GM12878 (cell line): ENCODE results near the gene TMEM52. TPM values are rescaled to one million over a fixed set of nuclear protein-coding genes. Genes with fewer than 3 reads are reported as not detected.
A peak's percentile ranks its signal among the peaks of the same experiment; 100 is the strongest.

Source experiments
- ATAC-seq: fragments of 200-7000 bp; cut with Tn5 transposase; 3 replicates; pipeline ENCODE4 v1.9.1; 2020; ENCODE audit warnings: mild to moderate bottlenecking, moderate library complexity
- BruUV-seq: library from RNA; stranded (reverse); fragments of 400-500 nt; replicated peaks from 2 replicates; lab custom pipeline; 2021; lab: Mats Ljungman, UMichigan
- CTCF ChIA-PET: fragments of 300-600 bp; sonication (Branson Sonifier 250); formaldehyde crosslinking; extraction: SDS; loops from one replicate; lab custom pipeline; 2021; ENCODE audit warnings: inconsistent platforms; lab: Yijun Ruan, JAX
- POLR2A ChIA-PET: fragments of 350-600 bp; formaldehyde crosslinking; extraction: SDS; loops from one replicate; lab custom pipeline; 2021; ENCODE audit warnings: inconsistent platforms; lab: Charles Lee
- RAD21 ChIA-PET: fragments of 300-600 bp; sonication (Branson Sonifier 250); formaldehyde crosslinking; loops from one replicate; lab custom pipeline; 2023; ENCODE audit warnings: antibody characterized with exemption; ENCODE audit not compliant: unreplicated experiment; lab: Charles Lee
- SMC1A ChIA-PET: fragments of 300-600 bp; sonication (Branson Sonifier 250); formaldehyde crosslinking; loops from one replicate; lab custom pipeline; 2023; ENCODE audit not compliant: unreplicated experiment, uncharacterized antibody; lab: Charles Lee
- DNase-seq: peaks from one replicate; pipeline ENCODE4 v3.0.0-alpha.2; 2011; ENCODE audit warnings: low read depth, low spot score
- FAIRE-seq: peaks from 3 replicates; lab custom pipeline; 2011; peaks lifted over from hg19 to GRCh38; lab: Jason Lieb, UNC
- H2AFZ ChIP-seq: 2 replicates; pipeline ENCODE4 v1.6.0; 2011; ENCODE audit warnings: low read depth, low read length, control low read depth; ENCODE audit not compliant: control insufficient read depth
- H3K27ac ChIP-seq: 2 replicates; pipeline ENCODE4 v1.5.1; 2011; ENCODE audit warnings: control low read depth; ENCODE audit not compliant: control insufficient read depth, insufficient read depth
- H3K27me3 ChIP-seq, 2 experiments: replicated peaks in 1 of 2; 2 replicates each; pipeline versions ENCODE4 v1.6.0 to v1.6.1; 2011; ENCODE audit warnings: low read length in 1 of 2; ENCODE audit not compliant: control insufficient read depth in 2 of 2, insufficient read depth in 2 of 2
- H3K36me3 ChIP-seq, 2 experiments: 2 replicates each; pipeline ENCODE4 v1.5.1; 2011; ENCODE audit warnings: low read length in 1 of 2; ENCODE audit not compliant: control insufficient read depth in 2 of 2, insufficient read depth in 2 of 2
- H3K4me1 ChIP-seq: 2 replicates; pipeline ENCODE4 v1.6.1; 2011; ENCODE audit warnings: mild to moderate bottlenecking, low read length, moderate library complexity, mixed read lengths; ENCODE audit not compliant: control insufficient read depth, insufficient read depth
- H3K4me2 ChIP-seq: 2 replicates; pipeline ENCODE4 v1.6.0; 2011; ENCODE audit warnings: control low read depth; ENCODE audit not compliant: control insufficient read depth, insufficient read depth
- H3K4me3 ChIP-seq: fragments of 200-600 bp; sonication (generic); 2 replicates; pipeline ENCODE4 v1.5.1; 2016
- H3K79me2 ChIP-seq: 2 replicates; pipeline ENCODE4 v1.6.0; 2011; ENCODE audit warnings: low read length; ENCODE audit not compliant: control insufficient read depth, insufficient read depth
- H3K9ac ChIP-seq: 2 replicates; pipeline ENCODE4 v1.8.0; 2011; ENCODE audit warnings: low read length, control low read depth, mixed read lengths; ENCODE audit not compliant: control insufficient read depth, insufficient read depth
- H3K9me3 ChIP-seq: replicated peaks from 3 replicates; pipeline ENCODE4 v1.5.1; 2011; ENCODE audit warnings: mild to moderate bottlenecking, low read length; ENCODE audit not compliant: control insufficient read depth, insufficient read depth
- H4K20me1 ChIP-seq: 2 replicates; pipeline ENCODE4 v1.6.0; 2011; ENCODE audit not compliant: control insufficient read depth, insufficient read depth
- ATF7 ChIP-seq: fragments of 450-650 bp; IDR thresholded peaks from 2 replicates; pipeline ENCODE4 v1.6.1; 2016; ENCODE audit warnings: low read depth, mild to moderate bottlenecking
- CBFB ChIP-seq: IDR thresholded peaks from 2 replicates; pipeline ENCODE4 v1.6.1; 2016; ENCODE audit warnings: antibody characterized with exemption, low read depth
- EP300 ChIP-seq, 2 experiments: fragments of 150-350 bp in 1 of 2; IDR thresholded peaks; 2 replicates each; pipeline ENCODE4 v1.6.1; 2011 to 2012; ENCODE audit warnings: low read depth in 2 of 2, low read length in 2 of 2, borderline replicate concordance in 1 of 2, improper control_type of control experiment in 1 of 2, inconsistent platforms in 1 of 2; ENCODE audit not compliant: control insufficient read depth in 1 of 2
- ETV6 ChIP-seq, 2 experiments: fragments of 450-650 bp in 1 of 2; IDR thresholded peaks in 1 of 2; conservative IDR thresholded peaks in 1 of 2; 2 replicates each; pipeline ENCODE4 v1.6.1; 2014; ENCODE audit warnings: antibody characterized with exemption in 1 of 2, borderline replicate concordance in 1 of 2, low read depth in 1 of 2, mild to moderate bottlenecking in 1 of 2, moderate library complexity in 1 of 2
- KLF5 ChIP-seq: fragments of 450-650 bp; IDR thresholded peaks from 2 replicates; pipeline ENCODE4 v1.6.1; 2014; ENCODE audit warnings: mild to moderate bottlenecking; ENCODE audit not compliant: partially characterized antibody
- NFIC ChIP-seq: IDR thresholded peaks from 2 replicates; pipeline ENCODE4 v1.6.1; 2012; ENCODE audit warnings: low read depth, mild to moderate bottlenecking, inconsistent platforms, low read length, moderate library complexity
- NR2C1 ChIP-seq: fragments of 450-650 bp; IDR thresholded peaks from 2 replicates; pipeline ENCODE4 v1.6.1; 2017; ENCODE audit warnings: antibody characterized with exemption, mild to moderate bottlenecking, moderate library complexity
- NRF1 ChIP-seq: conservative IDR thresholded peaks from 2 replicates; pipeline ENCODE4 v1.6.1; 2011; ENCODE audit warnings: mild to moderate bottlenecking, low read depth, low read length, improper control_type of control experiment
- RFX5 ChIP-seq: IDR thresholded peaks from 2 replicates; pipeline ENCODE4 v1.6.1; 2011; ENCODE audit warnings: low read depth, low read length, improper control_type of control experiment
- SP1 ChIP-seq: IDR thresholded peaks from one replicate; pipeline ENCODE4 v1.6.1; 2011; ENCODE audit warnings: low read depth, low read length
- STAT1 ChIP-seq: fragments of 450-650 bp; conservative IDR thresholded peaks from 2 replicates; pipeline ENCODE4 v1.6.1; 2014; ENCODE audit warnings: antibody characterized with exemption, mild to moderate bottlenecking
- TARDBP ChIP-seq: IDR thresholded peaks from 2 replicates; pipeline ENCODE4 v1.6.1; 2016; ENCODE audit warnings: borderline replicate concordance
- WGBS: methylation state at CpG from one replicate; pipeline ENCODE4 v1.1.6; 2016; ENCODE audit warnings: low lambda C conversion rate; ENCODE audit not compliant: insufficient replicate concordance, insufficient coverage; ENCODE audit errors: missing lambda C conversion rate; 5-methylcytosine and 5-hydroxymethylcytosine counted together
- in situ Hi-C: fragments of 300-500 bp; cut with MboI; formaldehyde crosslinking; loops from 9 replicates; pipeline ENCODE4 v1.14.3; 2018; ENCODE audit warnings: mixed read lengths
- intact Hi-C: fragments of 100-400 bp; cut with micrococcal nuclease; formaldehyde crosslinking; loops from one replicate; pipeline ENCODE4 v1.14.2; 2022; ENCODE audit not compliant: unreplicated experiment
- polyA plus RNA-seq, 11 experiments: library from polyadenylated mRNA; depleted of rRNA in 4 of 11; unstranded in 6 of 11; stranded (reverse) in 5 of 11; fragments of >200 nt; fragmentation: Nextera tagmentation in 4 of 11; fragmentation: Illumina TruSeq in 1 of 11; extraction: Ambion mirVana in 4 of 11; extraction: Trizol in 1 of 11; gene quantifications; 1 replicate in 1 of 11; 2 replicates in 10 of 11; pipeline versions ENCODE4 v1.2.1 to v1.2.3, GENCODE V29; 2011 to 2016; ENCODE audit warnings: inconsistent platforms in 2 of 11, missing spikeins in 2 of 11, low read depth in 1 of 11
- total RNA-seq, 4 experiments: library from RNA; depleted of rRNA in 3 of 4; stranded (reverse); fragments of >200 nt in 3 of 4; fragmentation: Illumina TruSeq in 1 of 4; extraction: Trizol in 1 of 4; gene quantifications; 2 replicates each; pipeline versions ENCODE4 v1.2.1 to v1.2.3, GENCODE V29; 2013 to 2021
- TF ChIP-seq, protein P1 (sequence below): fragments of 450-650 bp; IDR thresholded peaks from 2 replicates; pipeline ENCODE4 v1.6.1; 2017; ENCODE audit warnings: mild to moderate bottlenecking, moderate library complexity
- TF ChIP-seq, protein P2 (sequence below): fragments of 150-350 bp; IDR thresholded peaks from 2 replicates; pipeline ENCODE4 v1.6.1; 2016; ENCODE audit warnings: low read depth, low read length

TMEM52 gene
- total and polyA plus RNA-seq, 10 of the 15 experiments (the other 5 are each of a cell fraction or from before 2014, with no cell fraction given), result 0.17 to 0.33 (median 0.24) TPM; not detected in 7

DNA sequence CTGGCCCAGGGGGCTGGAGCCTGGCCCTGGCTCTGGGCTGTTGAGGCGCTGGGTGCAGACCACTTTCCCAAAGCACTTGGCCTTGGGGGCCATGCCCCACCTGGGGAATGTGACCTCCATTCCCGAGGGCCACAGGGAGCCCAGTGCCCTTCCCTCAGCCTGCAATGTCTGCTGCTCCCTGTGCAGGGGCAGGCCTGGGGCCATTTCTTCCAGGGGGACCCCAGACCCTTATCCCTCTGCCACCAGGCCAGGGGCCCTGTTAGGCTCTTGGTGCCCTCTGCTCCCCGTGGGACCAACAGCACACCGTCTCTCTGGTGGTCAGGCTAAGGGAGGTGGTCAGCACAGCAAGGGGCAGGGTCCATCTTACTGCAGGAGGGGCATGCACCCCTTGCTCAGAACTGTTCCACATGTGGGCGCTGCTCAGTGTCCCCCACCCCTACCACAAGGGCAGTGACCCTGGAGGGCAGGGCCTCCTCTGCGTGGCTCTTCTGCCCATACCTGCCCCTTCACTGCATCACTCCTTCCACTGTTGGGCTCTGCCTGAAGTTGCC lies 1.1 kb upstream of the TMEM52 start (continued):
- TF ChIP-seq KLF5 (no peak), ATF7 (no peak)

DNA sequence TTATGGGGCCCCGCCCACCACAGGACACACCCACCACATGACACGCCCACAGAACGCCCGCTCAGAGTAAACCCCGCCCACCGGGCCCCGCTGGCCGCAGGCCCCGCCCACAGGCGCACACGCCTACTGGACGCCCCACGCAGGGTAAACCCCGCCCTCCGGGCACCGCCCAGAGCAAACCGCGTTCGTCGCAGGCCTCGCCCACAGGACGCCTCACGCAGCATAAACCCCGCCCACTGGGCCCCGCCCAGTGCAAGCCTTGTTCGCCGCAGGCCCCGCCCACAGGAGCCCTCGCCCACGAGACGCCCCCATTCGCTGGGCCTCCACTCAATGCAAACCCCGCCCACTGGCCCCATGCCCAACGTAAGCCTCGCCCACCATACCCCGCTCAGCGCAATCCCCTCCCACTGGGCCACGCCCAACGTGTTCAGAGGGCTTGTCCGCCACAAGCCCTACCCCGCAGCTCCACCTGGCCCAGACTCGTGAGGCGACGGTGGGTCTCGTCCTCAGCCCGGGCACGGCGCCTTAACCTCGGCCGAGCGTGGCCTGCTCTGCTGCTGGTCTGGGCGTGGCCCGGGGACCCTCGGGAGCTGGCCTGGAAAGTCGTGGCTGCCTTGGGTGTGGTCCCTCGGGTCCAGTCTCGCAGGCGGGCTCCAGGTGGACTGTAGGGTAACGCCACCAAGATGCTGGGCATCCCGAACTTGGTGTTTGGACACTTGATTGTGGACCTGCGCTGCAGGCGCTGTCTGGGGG lies 401 bp upstream of the TMEM52 start:
- H3K9me3 ChIP-seq, result no peaks in the 10 kb centered on the region
- WGBS, result 7% methylated on average over 51 of the region's 62 CpGs
- ChIA-PET SMC1A (no interaction called here), CTCF (interaction anchor here (0.6 kb wide), 1 partner anchor 333 kb away, joined by 3 read pairs; no protein-coding TSS in a partner anchor), RAD21 (no interaction called here), POLR2A (no interaction called here)
- H3K27ac ChIP-seq, result no peak overlapping the region
- H3K4me1 ChIP-seq, result peaks cover 7% of the 10 kb centered on the region
- no peaks in the 10 kb centered on the region for H3K36me3 ChIP-seq
- FAIRE-seq (peak; percentile 93), ATAC-seq (peak; percentile 93), DNase-seq (peak; percentile 90)
- H3K4me2 ChIP-seq, result peak overlapping the region; percentile 98
- no peak overlapping the region for H3K9ac ChIP-seq
- intact Hi-C loops, result loop anchor here (1.0 kb wide), 1 partner anchor 10 kb away; no protein-coding TSS in a partner anchor
- H2AFZ ChIP-seq, result peak overlapping the region; percentile 78
- H4K20me1 ChIP-seq, result no peaks in the 10 kb centered on the region
- peak overlapping the region; percentile 60 for H3K4me3 ChIP-seq
- H3K27me3 ChIP-seq, result peaks cover 0 to 2% of the 10 kb centered on the region in 2 experiments; a peak in 1 of 4 replicates
- in situ Hi-C loops, result no loop called here
- BruUV-seq, result no TSS peak
- no peaks in the 10 kb centered on the region for H3K79me2 ChIP-seq
- TF ChIP-seq NRF1, result peak; percentile 64; the same call in 1 of the 2 replicates
- no peak for TF ChIP-seq TARDBP
- peak; percentile 83 for TF ChIP-seq SP1
- TF ChIP-seq EP300 (IDR thresholded peaks at IDR 0.05; ENCODE audit: borderline replicate concordance in 1 of 2, control insufficient read depth in 1 of 2, low read depth in 2 of 2, low read length in 2 of 2), result no peak
- peak; percentile 26; the same call in 1 of the 2 replicates for TF ChIP-seq RFX5
- TF ChIP-seq, protein P1, sequence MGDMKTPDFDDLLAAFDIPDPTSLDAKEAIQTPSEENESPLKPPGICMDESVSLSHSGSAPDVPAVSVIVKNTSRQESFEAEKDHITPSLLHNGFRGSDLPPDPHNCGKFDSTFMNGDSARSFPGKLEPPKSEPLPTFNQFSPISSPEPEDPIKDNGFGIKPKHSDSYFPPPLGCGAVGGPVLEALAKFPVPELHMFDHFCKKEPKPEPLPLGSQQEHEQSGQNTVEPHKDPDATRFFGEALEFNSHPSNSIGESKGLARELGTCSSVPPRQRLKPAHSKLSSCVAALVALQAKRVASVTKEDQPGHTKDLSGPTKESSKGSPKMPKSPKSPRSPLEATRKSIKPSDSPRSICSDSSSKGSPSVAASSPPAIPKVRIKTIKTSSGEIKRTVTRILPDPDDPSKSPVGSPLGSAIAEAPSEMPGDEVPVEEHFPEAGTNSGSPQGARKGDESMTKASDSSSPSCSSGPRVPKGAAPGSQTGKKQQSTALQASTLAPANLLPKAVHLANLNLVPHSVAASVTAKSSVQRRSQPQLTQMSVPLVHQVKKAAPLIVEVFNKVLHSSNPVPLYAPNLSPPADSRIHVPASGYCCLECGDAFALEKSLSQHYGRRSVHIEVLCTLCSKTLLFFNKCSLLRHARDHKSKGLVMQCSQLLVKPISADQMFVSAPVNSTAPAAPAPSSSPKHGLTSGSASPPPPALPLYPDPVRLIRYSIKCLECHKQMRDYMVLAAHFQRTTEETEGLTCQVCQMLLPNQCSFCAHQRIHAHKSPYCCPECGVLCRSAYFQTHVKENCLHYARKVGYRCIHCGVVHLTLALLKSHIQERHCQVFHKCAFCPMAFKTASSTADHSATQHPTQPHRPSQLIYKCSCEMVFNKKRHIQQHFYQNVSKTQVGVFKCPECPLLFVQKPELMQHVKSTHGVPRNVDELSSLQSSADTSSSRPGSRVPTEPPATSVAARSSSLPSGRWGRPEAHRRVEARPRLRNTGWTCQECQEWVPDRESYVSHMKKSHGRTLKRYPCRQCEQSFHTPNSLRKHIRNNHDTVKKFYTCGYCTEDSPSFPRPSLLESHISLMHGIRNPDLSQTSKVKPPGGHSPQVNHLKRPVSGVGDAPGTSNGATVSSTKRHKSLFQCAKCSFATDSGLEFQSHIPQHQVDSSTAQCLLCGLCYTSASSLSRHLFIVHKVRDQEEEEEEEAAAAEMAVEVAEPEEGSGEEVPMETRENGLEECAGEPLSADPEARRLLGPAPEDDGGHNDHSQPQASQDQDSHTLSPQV, result no peak
- TF ChIP-seq ETV6 (conservative IDR thresholded peaks at IDR 0.05 in 1 of 2, IDR thresholded peaks at IDR 0.05 in 1 of 2; ENCODE audit: borderline replicate concordance in 1 of 2, low read depth in 1 of 2), result no peak
- TF ChIP-seq NR2C1, result peak; percentile 28; the same call in 1 of the 2 replicates
- no peak for TF ChIP-seq NFIC
- TF ChIP-seq CBFB, result no peak
- no peak for TF ChIP-seq STAT1
- TF ChIP-seq, protein P2, sequence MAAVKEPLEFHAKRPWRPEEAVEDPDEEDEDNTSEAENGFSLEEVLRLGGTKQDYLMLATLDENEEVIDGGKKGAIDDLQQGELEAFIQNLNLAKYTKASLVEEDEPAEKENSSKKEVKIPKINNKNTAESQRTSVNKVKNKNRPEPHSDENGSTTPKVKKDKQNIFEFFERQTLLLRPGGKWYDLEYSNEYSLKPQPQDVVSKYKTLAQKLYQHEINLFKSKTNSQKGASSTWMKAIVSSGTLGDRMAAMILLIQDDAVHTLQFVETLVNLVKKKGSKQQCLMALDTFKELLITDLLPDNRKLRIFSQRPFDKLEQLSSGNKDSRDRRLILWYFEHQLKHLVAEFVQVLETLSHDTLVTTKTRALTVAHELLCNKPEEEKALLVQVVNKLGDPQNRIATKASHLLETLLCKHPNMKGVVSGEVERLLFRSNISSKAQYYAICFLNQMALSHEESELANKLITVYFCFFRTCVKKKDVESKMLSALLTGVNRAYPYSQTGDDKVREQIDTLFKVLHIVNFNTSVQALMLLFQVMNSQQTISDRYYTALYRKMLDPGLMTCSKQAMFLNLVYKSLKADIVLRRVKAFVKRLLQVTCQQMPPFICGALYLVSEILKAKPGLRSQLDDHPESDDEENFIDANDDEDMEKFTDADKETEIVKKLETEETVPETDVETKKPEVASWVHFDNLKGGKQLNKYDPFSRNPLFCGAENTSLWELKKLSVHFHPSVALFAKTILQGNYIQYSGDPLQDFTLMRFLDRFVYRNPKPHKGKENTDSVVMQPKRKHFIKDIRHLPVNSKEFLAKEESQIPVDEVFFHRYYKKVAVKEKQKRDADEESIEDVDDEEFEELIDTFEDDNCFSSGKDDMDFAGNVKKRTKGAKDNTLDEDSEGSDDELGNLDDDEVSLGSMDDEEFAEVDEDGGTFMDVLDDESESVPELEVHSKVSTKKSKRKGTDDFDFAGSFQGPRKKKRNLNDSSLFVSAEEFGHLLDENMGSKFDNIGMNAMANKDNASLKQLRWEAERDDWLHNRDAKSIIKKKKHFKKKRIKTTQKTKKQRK, result no peak
